ENCODE results near the gene ANKRD52.

GRCh38 chr12:56255671-56256070, 2.5 kb downstream of the ANKRD52 start:
- no peak for TF ChIP-seq POLR2A (IDR thresholded peaks at IDR 0.05)
- TF ChIP-seq, protein P1, sequence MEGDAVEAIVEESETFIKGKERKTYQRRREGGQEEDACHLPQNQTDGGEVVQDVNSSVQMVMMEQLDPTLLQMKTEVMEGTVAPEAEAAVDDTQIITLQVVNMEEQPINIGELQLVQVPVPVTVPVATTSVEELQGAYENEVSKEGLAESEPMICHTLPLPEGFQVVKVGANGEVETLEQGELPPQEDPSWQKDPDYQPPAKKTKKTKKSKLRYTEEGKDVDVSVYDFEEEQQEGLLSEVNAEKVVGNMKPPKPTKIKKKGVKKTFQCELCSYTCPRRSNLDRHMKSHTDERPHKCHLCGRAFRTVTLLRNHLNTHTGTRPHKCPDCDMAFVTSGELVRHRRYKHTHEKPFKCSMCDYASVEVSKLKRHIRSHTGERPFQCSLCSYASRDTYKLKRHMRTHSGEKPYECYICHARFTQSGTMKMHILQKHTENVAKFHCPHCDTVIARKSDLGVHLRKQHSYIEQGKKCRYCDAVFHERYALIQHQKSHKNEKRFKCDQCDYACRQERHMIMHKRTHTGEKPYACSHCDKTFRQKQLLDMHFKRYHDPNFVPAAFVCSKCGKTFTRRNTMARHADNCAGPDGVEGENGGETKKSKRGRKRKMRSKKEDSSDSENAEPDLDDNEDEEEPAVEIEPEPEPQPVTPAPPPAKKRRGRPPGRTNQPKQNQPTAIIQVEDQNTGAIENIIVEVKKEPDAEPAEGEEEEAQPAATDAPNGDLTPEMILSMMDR (IDR thresholded peaks at IDR 0.05): no peak
